Measurements from ENCODE around the gene ZNF132.

Gene ZNF132

GRCh38 chr19:58480831-58481230 is 40.9 kb upstream of the ZNF132 start:
- no peak overlapping the region for H2BK12ac ChIP-seq (ENCODE audit: low read length in 2 of 2)
- 40% methylated on average over 1 of the region's 2 CpGs for WGBS

GRCh38 chr19:58480481-58480830 is 40.5 kb upstream of the ZNF132 start:
- no peak overlapping the region for H2AK5ac ChIP-seq (ENCODE audit: low read length, severe bottlenecking)
- no peak overlapping the region for H4K8ac ChIP-seq (ENCODE audit: low read length)
- no peak overlapping the region for H3K23ac ChIP-seq (ENCODE audit: low read length in 2 of 2)
- no peak overlapping the region for H3K14ac ChIP-seq (ENCODE audit: low read length in 2 of 2)
- H2AFZ ChIP-seq (ENCODE audit: low read depth, low read length) = no peak overlapping the region
- peaks cover 13% of the 10 kb centered on the region for H3K79me1 ChIP-seq (replicated peaks; ENCODE audit: low read length, poor library complexity, severe bottlenecking)
- WGBS = 93% methylated on average over 20 of the region's 20 CpGs
- no peaks in the 10 kb centered on the region for H3K27me3 ChIP-seq (ENCODE audit: control insufficient read depth in 1 of 2, insufficient read depth in 1 of 2, low read length in 2 of 2)
- H3K9ac ChIP-seq (ENCODE audit: low read length) = no peak overlapping the region
- H3K4ac ChIP-seq (ENCODE audit: low read depth in 1 of 2, low read length in 2 of 2) = no peak overlapping the region
- H2BK120ac ChIP-seq (ENCODE audit: low read depth, low read length) = no peak overlapping the region
- DNase-seq = no peak
- no peak overlapping the region for H2BK5ac ChIP-seq (ENCODE audit: low read depth, low read length, poor library complexity, severe bottlenecking)
- no peak overlapping the region for H4K91ac ChIP-seq (ENCODE audit: low read length)
- peaks cover 13% of the 10 kb centered on the region for H3K4me1 ChIP-seq (ENCODE audit: control insufficient read depth, insufficient read depth, low read depth, low read length)
- H3K4me2 ChIP-seq (ENCODE audit: low read length, poor library complexity, severe bottlenecking) = no peak overlapping the region
- no peak overlapping the region for H2BK12ac ChIP-seq (ENCODE audit: low read length in 2 of 2)
- H3K36me3 ChIP-seq (ENCODE audit: control insufficient read depth in 1 of 2, insufficient read depth in 2 of 2, low read depth in 1 of 2, low read length in 2 of 2) = peaks cover 36 to 45% of the 10 kb centered on the region in 2 experiments
- no peak overlapping the region for H3K4me3 ChIP-seq (ENCODE audit: insufficient read depth in 1 of 2, low read depth in 1 of 2, low read length in 2 of 2)
- H3K9me3 ChIP-seq (ENCODE audit: control insufficient read depth, low read length) = no peaks in the 10 kb centered on the region
- no peak overlapping the region for H3K18ac ChIP-seq (ENCODE audit: low read depth in 1 of 2, low read length in 2 of 2)
- H2BK15ac ChIP-seq (ENCODE audit: low read depth, poor library complexity, severe bottlenecking) = no peak overlapping the region
- H3K27ac ChIP-seq (ENCODE audit: low read length, poor library complexity, severe bottlenecking) = no peak overlapping the region

More at GRCh38 chr19:58480831-58481230, 40.9 kb upstream of the ZNF132 start:
- no peak overlapping the region for H3K18ac ChIP-seq (ENCODE audit: low read depth in 1 of 2, low read length in 2 of 2)
- H3K27ac ChIP-seq (ENCODE audit: low read length, poor library complexity, severe bottlenecking) = no peak overlapping the region
- peaks cover 13% of the 10 kb centered on the region for H3K79me1 ChIP-seq (replicated peaks; ENCODE audit: low read length, poor library complexity, severe bottlenecking)
- H2AFZ ChIP-seq (ENCODE audit: low read depth, low read length) = no peak overlapping the region
- no peak overlapping the region for H3K4me2 ChIP-seq (ENCODE audit: low read length, poor library complexity, severe bottlenecking)
- H3K4ac ChIP-seq (ENCODE audit: low read depth in 1 of 2, low read length in 2 of 2) = no peak overlapping the region
- DNase-seq = no peak
- no peak overlapping the region for H4K91ac ChIP-seq (ENCODE audit: low read length)
- H3K9me3 ChIP-seq (ENCODE audit: control insufficient read depth, low read length) = no peaks in the 10 kb centered on the region
- H3K14ac ChIP-seq (ENCODE audit: low read length in 2 of 2) = no peak overlapping the region
- no peak overlapping the region for H3K23ac ChIP-seq (ENCODE audit: low read length in 2 of 2)
- H3K27me3 ChIP-seq (ENCODE audit: control insufficient read depth in 1 of 2, insufficient read depth in 1 of 2, low read length in 2 of 2) = no peaks in the 10 kb centered on the region
- H2BK15ac ChIP-seq (ENCODE audit: low read depth, poor library complexity, severe bottlenecking) = no peak overlapping the region
- H3K4me1 ChIP-seq (ENCODE audit: control insufficient read depth, insufficient read depth, low read depth, low read length) = peaks cover 12% of the 10 kb centered on the region
- H2BK120ac ChIP-seq (ENCODE audit: low read depth, low read length) = no peak overlapping the region
- no peak overlapping the region for H2BK5ac ChIP-seq (ENCODE audit: low read depth, low read length, poor library complexity, severe bottlenecking)
- no peak overlapping the region for H3K9ac ChIP-seq (ENCODE audit: low read length)
- no peak overlapping the region for H2AK5ac ChIP-seq (ENCODE audit: low read length, severe bottlenecking)
- no peak overlapping the region for H3K4me3 ChIP-seq (ENCODE audit: insufficient read depth in 1 of 2, low read depth in 1 of 2, low read length in 2 of 2)
- peaks cover 36 to 45% of the 10 kb centered on the region in 2 experiments for H3K36me3 ChIP-seq (ENCODE audit: control insufficient read depth in 1 of 2, insufficient read depth in 2 of 2, low read depth in 1 of 2, low read length in 2 of 2)
- H4K8ac ChIP-seq (ENCODE audit: low read length) = no peak overlapping the region

- no peak overlapping the region for H2BK15ac ChIP-seq (ENCODE audit: low read depth, poor library complexity, severe bottlenecking)
- no peak overlapping the region for H2AK5ac ChIP-seq (ENCODE audit: low read length, severe bottlenecking)
- no peak overlapping the region for H3K18ac ChIP-seq (ENCODE audit: low read depth in 1 of 2, low read length in 2 of 2)
- no peak overlapping the region for H3K23ac ChIP-seq (ENCODE audit: low read length in 2 of 2)
- 93% methylated on average over 28 of the region's 28 CpGs for WGBS
- no peak overlapping the region for H3K4ac ChIP-seq (ENCODE audit: low read depth in 1 of 2, low read length in 2 of 2)
- no peak overlapping the region for H2BK12ac ChIP-seq (ENCODE audit: low read length in 2 of 2)
- no peak overlapping the region for H2AFZ ChIP-seq (ENCODE audit: low read depth, low read length)
- H3K79me1 ChIP-seq (replicated peaks; ENCODE audit: low read length, poor library complexity, severe bottlenecking) = peaks cover 13% of the 10 kb centered on the region
- no peak overlapping the region for H3K14ac ChIP-seq (ENCODE audit: low read length in 2 of 2)
- DNase-seq = no peak
- H2BK5ac ChIP-seq (ENCODE audit: low read depth, low read length, poor library complexity, severe bottlenecking) = no peak overlapping the region
- no peak overlapping the region for H4K8ac ChIP-seq (ENCODE audit: low read length)
- no peaks in the 10 kb centered on the region for H3K9me3 ChIP-seq (ENCODE audit: control insufficient read depth, low read length)
- H3K9ac ChIP-seq (ENCODE audit: low read length) = no peak overlapping the region
- no peak overlapping the region for H4K91ac ChIP-seq (ENCODE audit: low read length)
- H3K4me1 ChIP-seq (ENCODE audit: control insufficient read depth, insufficient read depth, low read depth, low read length) = peaks cover 17% of the 10 kb centered on the region
- H3K36me3 ChIP-seq (ENCODE audit: control insufficient read depth in 1 of 2, insufficient read depth in 2 of 2, low read depth in 1 of 2, low read length in 2 of 2) = peaks cover 36 to 45% of the 10 kb centered on the region in 2 experiments
- no peak overlapping the region for H2BK120ac ChIP-seq (ENCODE audit: low read depth, low read length)
- no peak overlapping the region for H3K4me2 ChIP-seq (ENCODE audit: low read length, poor library complexity, severe bottlenecking)
- H3K27me3 ChIP-seq (ENCODE audit: control insufficient read depth in 1 of 2, insufficient read depth in 1 of 2, low read length in 2 of 2) = no peaks in the 10 kb centered on the region
- H3K27ac ChIP-seq (ENCODE audit: low read length, poor library complexity, severe bottlenecking) = no peak overlapping the region
- H3K4me3 ChIP-seq (ENCODE audit: insufficient read depth in 1 of 2, low read depth in 1 of 2, low read length in 2 of 2) = no peak overlapping the region
Observed at GRCh38 chr19:58479736-58480480, 40.0 kb upstream of the ZNF132 start.

DNA sequence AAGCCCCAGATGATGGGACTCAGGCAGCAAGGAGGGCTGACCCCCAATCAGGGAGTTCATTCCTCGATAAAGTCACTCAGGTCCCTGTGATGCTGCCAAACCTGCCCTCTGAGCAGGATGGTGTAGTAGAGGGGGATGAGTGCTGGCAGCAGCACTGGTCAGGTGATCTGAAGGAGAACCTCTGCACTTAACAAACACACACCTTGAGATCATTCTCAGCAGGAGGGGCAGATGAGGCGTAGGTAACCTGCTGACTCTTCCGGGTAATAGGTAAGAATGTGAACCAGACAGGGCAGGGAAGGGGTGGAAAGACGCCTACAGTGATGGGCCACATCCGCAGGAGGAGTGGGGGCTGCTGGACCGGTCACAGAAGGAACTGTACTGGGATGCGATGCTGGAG is 39.4 kb upstream of the ZNF132 start:
- H4K8ac ChIP-seq (ENCODE audit: low read length) = no peak overlapping the region
- no peak overlapping the region for H4K91ac ChIP-seq (ENCODE audit: low read length)
- no peaks in the 10 kb centered on the region for H3K27me3 ChIP-seq (ENCODE audit: control insufficient read depth in 1 of 2, insufficient read depth in 1 of 2, low read length in 2 of 2)
- H3K79me1 ChIP-seq (replicated peaks; ENCODE audit: low read length, poor library complexity, severe bottlenecking) = peaks cover 13% of the 10 kb centered on the region
- DNase-seq = no peak
- H3K18ac ChIP-seq (ENCODE audit: low read depth in 1 of 2, low read length in 2 of 2) = no peak overlapping the region
- H3K4me1 ChIP-seq (ENCODE audit: control insufficient read depth, insufficient read depth, low read depth, low read length) = peaks cover 22% of the 10 kb centered on the region
- no peak overlapping the region for H2BK5ac ChIP-seq (ENCODE audit: low read depth, low read length, poor library complexity, severe bottlenecking)
- no peak overlapping the region for H2BK120ac ChIP-seq (ENCODE audit: low read depth, low read length)
- no peak overlapping the region for H3K9ac ChIP-seq (ENCODE audit: low read length)
- no peak overlapping the region for H3K4me2 ChIP-seq (ENCODE audit: low read length, poor library complexity, severe bottlenecking)
- no peaks in the 10 kb centered on the region for H3K9me3 ChIP-seq (ENCODE audit: control insufficient read depth, low read length)
- H3K23ac ChIP-seq (ENCODE audit: low read length in 2 of 2) = no peak overlapping the region
- H2AK5ac ChIP-seq (ENCODE audit: low read length, severe bottlenecking) = no peak overlapping the region
- no peak overlapping the region for H3K4me3 ChIP-seq (ENCODE audit: insufficient read depth in 1 of 2, low read depth in 1 of 2, low read length in 2 of 2)
- WGBS = 99% methylated on average over 7 of the region's 7 CpGs
- H2BK12ac ChIP-seq (ENCODE audit: low read length in 2 of 2) = no peak overlapping the region
- H2BK15ac ChIP-seq (ENCODE audit: low read depth, poor library complexity, severe bottlenecking) = no peak overlapping the region
- H3K36me3 ChIP-seq (ENCODE audit: control insufficient read depth in 1 of 2, insufficient read depth in 2 of 2, low read depth in 1 of 2, low read length in 2 of 2) = peaks cover 36 to 45% of the 10 kb centered on the region in 2 experiments
- no peak overlapping the region for H3K14ac ChIP-seq (ENCODE audit: low read length in 2 of 2)
- H3K4ac ChIP-seq (ENCODE audit: low read depth in 1 of 2, low read length in 2 of 2) = no peak overlapping the region
- no peak overlapping the region for H2AFZ ChIP-seq (ENCODE audit: low read depth, low read length)
- no peak overlapping the region for H3K27ac ChIP-seq (ENCODE audit: low read length, poor library complexity, severe bottlenecking)

Measured in mesenchymal stem cell (in vitro differentiated cells and primary cell).